ENCODE measurements around the gene ZNF678. TPM values are rescaled to one million over a fixed set of nuclear protein-coding genes. Genes with fewer than 3 reads are reported as not detected.
"Not testable (repeated sequence)": the region's sequence is repeated elsewhere in the genome, so short reads cannot be mapped to it uniquely, and the experiment has no call there.

Gene ZNF678
- total and polyA plus RNA-seq, 7 experiments from 2014 or later, result 3.2 to 8.3 (median 7.1) TPM

DNA sequence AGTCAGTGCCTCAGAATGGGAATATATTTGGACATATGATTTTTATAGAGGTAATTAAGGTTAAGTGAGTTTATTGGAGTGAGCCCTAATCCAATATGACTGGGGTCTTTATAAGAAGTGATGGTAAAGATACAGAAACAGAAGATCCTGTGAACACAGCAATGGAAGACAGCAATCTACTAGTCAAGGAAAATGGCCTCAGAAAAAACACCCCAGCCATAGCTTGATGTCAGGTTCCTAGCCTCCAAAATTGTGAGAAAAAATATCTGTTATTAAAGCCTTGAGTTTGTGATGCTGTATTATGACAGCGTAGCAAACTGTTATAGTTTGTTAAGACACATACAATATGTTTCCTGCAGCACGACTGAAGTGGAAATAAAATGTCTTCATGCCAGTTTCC, 99.6 kb downstream of the ZNF678 start:
- H3K4me3 ChIP-seq (ENCODE audit: low read length), result no peak overlapping the region
- intact Hi-C loops (cut with micrococcal nuclease), result no loop called here
- Mint-ChIP-seq H3K9me3 (peaks cover 0 to 98% (median 82%) of the 10 kb centered on the region in 11 donors), H3K27ac (no peak overlapping the region), H3K4me1 (no peaks in the 10 kb centered on the region), H3K36me3 (peaks cover 0 to 64% (median 40%) of the 10 kb centered on the region in 5 donors), H3K4me3 (no peak overlapping the region), H3K27me3 (no peaks in the 10 kb centered on the region)
- DNase-seq (no peak), ATAC-seq (no peak)
- no peak overlapping the region for H3K27ac ChIP-seq (ENCODE audit: low read depth, low read length)
- CTCF ChIA-PET, result no interaction called here
- H3K27me3 ChIP-seq (ENCODE audit: control insufficient read depth in 2 of 2, insufficient read depth in 2 of 2, low read length in 2 of 2), result no peaks in the 10 kb centered on the region
- POLR2A ChIA-PET, result no interaction called here
- H3K4me1 ChIP-seq (ENCODE audit: control insufficient read depth in 2 of 2, insufficient read depth in 2 of 2, low read length in 2 of 2), result no peaks in the 10 kb centered on the region
- no peaks in the 10 kb centered on the region for H3K36me3 ChIP-seq (ENCODE audit: control insufficient read depth in 2 of 3, insufficient read depth in 3 of 3, low read length in 3 of 3)
- peaks cover 11 to 87% (median 35%) of the 10 kb centered on the region in 3 experiments for H3K9me3 ChIP-seq (ENCODE audit: control insufficient read depth in 2 of 3, low read length in 3 of 3)

GRCh38 chr1:227666286-227666685, 102.9 kb downstream of the ZNF678 start:
- peaks cover 7 to 99% (median 28%) of the 10 kb centered on the region in 3 experiments for H3K9me3 ChIP-seq (ENCODE audit: control insufficient read depth in 2 of 3, low read length in 3 of 3)
- DNase-seq, result no peak
- no peak overlapping the region for H3K27ac ChIP-seq (ENCODE audit: low read depth, low read length)
- H3K27me3 Mint-ChIP-seq, result peaks cover 0 to 1% (median 0%) of the 10 kb centered on the region in 5 donors
- H3K27ac Mint-ChIP-seq, result no peak overlapping the region
- no peak overlapping the region for H3K4me3 ChIP-seq (ENCODE audit: low read length)
- no peaks in the 10 kb centered on the region for H3K4me1 Mint-ChIP-seq
- intact Hi-C loops (cut with micrococcal nuclease), result no loop called here
- H3K27me3 ChIP-seq (ENCODE audit: control insufficient read depth in 2 of 2, insufficient read depth in 2 of 2, low read length in 2 of 2), result no peaks in the 10 kb centered on the region
- H3K36me3 ChIP-seq (ENCODE audit: control insufficient read depth in 2 of 3, insufficient read depth in 3 of 3, low read length in 3 of 3), result no peaks in the 10 kb centered on the region
- H3K4me1 ChIP-seq (ENCODE audit: control insufficient read depth in 2 of 2, insufficient read depth in 2 of 2, low read length in 2 of 2), result no peaks in the 10 kb centered on the region
- ChIA-PET CTCF (no interaction called here), POLR2A (no interaction called here)
- ATAC-seq, result no peak
- H3K4me3 Mint-ChIP-seq, result no peak overlapping the region
- H3K9me3 Mint-ChIP-seq, result peaks cover 1 to 100% (median 81%) of the 10 kb centered on the region in 11 donors
- H3K36me3 Mint-ChIP-seq, result peaks cover 3 to 60% (median 18%) of the 10 kb centered on the region in 5 donors

- no peak overlapping the region for H3K4me3 Mint-ChIP-seq
- CTCF ChIA-PET, result no interaction called here
- H3K27me3 Mint-ChIP-seq, result peaks cover 0 to 8% (median 0%) of the 10 kb centered on the region in 5 donors
- Histone ChIP-seq H3K4me3 (ENCODE audit: low read length) (no peak overlapping the region), H3K4me1 (ENCODE audit: control insufficient read depth in 2 of 2, insufficient read depth in 2 of 2, low read length in 2 of 2) (no peaks in the 10 kb centered on the region), H3K9me3 (ENCODE audit: control insufficient read depth in 2 of 3, low read length in 3 of 3) (peaks cover 0 to 81% (median 9%) of the 10 kb centered on the region in 3 experiments), H3K27me3 (ENCODE audit: control insufficient read depth in 2 of 2, insufficient read depth in 2 of 2, low read length in 2 of 2) (no peaks in the 10 kb centered on the region), H3K36me3 (ENCODE audit: control insufficient read depth in 2 of 3, insufficient read depth in 3 of 3, low read length in 3 of 3) (no peaks in the 10 kb centered on the region), H3K27ac (ENCODE audit: low read depth, low read length) (no peak overlapping the region)
- H3K4me1 Mint-ChIP-seq, result no peaks in the 10 kb centered on the region
- POLR2A ChIA-PET, result no interaction called here
- H3K9me3 Mint-ChIP-seq, result peaks cover 22 to 94% (median 63%) of the 10 kb centered on the region in 11 donors
- H3K36me3 Mint-ChIP-seq, result peaks cover 2 to 61% (median 24%) of the 10 kb centered on the region in 5 donors
- intact Hi-C loops (cut with micrococcal nuclease), result no loop called here
- H3K27ac Mint-ChIP-seq, result no peak overlapping the region
- ATAC-seq, result no peak
- DNase-seq, result no peak
Measured at GRCh38 chr1:227673441-227673840, 110.1 kb downstream of the ZNF678 start.

DNA sequence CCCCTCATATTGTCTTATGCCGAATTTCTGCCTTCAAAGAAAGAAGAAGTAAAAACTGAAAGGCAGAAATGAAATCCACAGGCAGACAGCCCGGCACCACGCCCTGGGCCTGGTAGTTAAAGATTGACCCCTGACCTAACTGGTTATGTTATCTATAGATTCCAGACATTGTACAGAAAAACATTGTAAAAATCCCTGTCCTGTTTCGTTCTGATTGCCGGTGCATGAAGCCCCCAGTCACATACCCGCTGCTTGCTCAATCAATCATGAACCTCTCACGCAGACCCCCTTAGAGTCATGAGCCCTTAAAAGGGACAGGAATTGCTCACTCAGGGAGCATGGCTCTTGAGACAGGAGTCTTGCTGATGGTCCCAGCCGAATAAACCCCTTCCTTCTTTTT, 122.5 kb downstream of the ZNF678 start:
- ATAC-seq (no peak), DNase-seq (no peak)
- Histone ChIP-seq H3K27ac (ENCODE audit: low read depth, low read length) (no peak overlapping the region), H3K9me3 (ENCODE audit: control insufficient read depth in 2 of 3, low read length in 3 of 3) (peaks cover 0 to 40% (median 0%) of the 10 kb centered on the region in 3 experiments), H3K27me3 (ENCODE audit: control insufficient read depth in 2 of 2, insufficient read depth in 2 of 2, low read length in 2 of 2) (no peaks in the 10 kb centered on the region), H3K36me3 (ENCODE audit: control insufficient read depth in 2 of 3, insufficient read depth in 3 of 3, low read length in 3 of 3) (no peaks in the 10 kb centered on the region), H3K4me3 (ENCODE audit: low read length) (no peak overlapping the region), H3K4me1 (ENCODE audit: control insufficient read depth in 2 of 2, insufficient read depth in 2 of 2, low read length in 2 of 2) (no peaks in the 10 kb centered on the region)
- Mint-ChIP-seq H3K4me3 (no peak overlapping the region), H3K9me3 (peaks cover 18 to 95% (median 61%) of the 10 kb centered on the region in 11 donors), H3K27me3 (peaks cover 0 to 4% (median 0%) of the 10 kb centered on the region in 5 donors), H3K36me3 (peaks cover 0 to 37% (median 7%) of the 10 kb centered on the region in 5 donors), H3K27ac (no peak overlapping the region), H3K4me1 (no peaks in the 10 kb centered on the region)
- intact Hi-C loops (cut with micrococcal nuclease), result no loop called here
- CTCF ChIA-PET, result no interaction called here
- POLR2A ChIA-PET, result no interaction called here

DNA sequence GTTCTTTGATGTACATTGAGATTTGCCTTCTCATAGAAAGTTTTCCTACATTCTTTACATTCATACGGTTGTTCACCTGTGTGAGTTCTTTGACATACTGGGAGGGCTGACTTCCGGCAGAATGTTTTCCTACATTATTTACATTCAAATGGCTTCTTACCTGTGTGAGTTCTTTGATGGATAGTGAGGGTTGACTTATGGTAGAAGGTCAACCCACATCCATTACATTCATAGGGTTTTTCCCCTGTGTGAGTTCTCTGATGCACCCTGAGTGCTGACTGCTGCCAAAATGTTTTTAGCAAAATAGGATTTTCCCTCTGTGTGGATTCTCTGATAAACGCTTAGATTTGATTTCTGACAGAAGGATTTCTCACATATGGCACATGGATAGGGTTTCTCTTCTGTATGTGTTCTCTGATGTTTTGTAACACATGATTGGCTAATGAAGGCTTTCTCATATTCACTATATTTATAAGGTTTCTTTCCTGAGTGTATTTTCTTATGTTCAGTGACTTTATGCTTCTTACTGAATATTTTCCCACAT, 134.0 kb downstream of the ZNF678 start:
- H3K4me3 Mint-ChIP-seq, result no peak overlapping the region
- Histone ChIP-seq H3K27me3 (ENCODE audit: control insufficient read depth in 2 of 2, insufficient read depth in 2 of 2, low read length in 2 of 2) (no peaks in the 10 kb centered on the region), H3K27ac (ENCODE audit: low read depth, low read length) (no peak overlapping the region), H3K4me3 (ENCODE audit: low read length) (no peak overlapping the region), H3K4me1 (ENCODE audit: control insufficient read depth in 2 of 2, insufficient read depth in 2 of 2, low read length in 2 of 2) (no peaks in the 10 kb centered on the region), H3K36me3 (ENCODE audit: control insufficient read depth in 2 of 3, insufficient read depth in 3 of 3, low read length in 3 of 3) (no peaks in the 10 kb centered on the region), H3K9me3 (ENCODE audit: control insufficient read depth in 2 of 3, low read length in 3 of 3) (peaks cover 0 to 39% (median 0%) of the 10 kb centered on the region in 3 experiments)
- no peaks in the 10 kb centered on the region for H3K4me1 Mint-ChIP-seq
- H3K36me3 Mint-ChIP-seq, result peaks cover 0 to 41% (median 21%) of the 10 kb centered on the region in 5 donors
- POLR2A ChIA-PET, result no interaction called here
- H3K27me3 Mint-ChIP-seq, result peaks cover 0 to 52% (median 19%) of the 10 kb centered on the region in 5 donors
- intact Hi-C loops (cut with micrococcal nuclease), result no loop called here
- peaks cover 0 to 77% (median 43%) of the 10 kb centered on the region in 11 donors for H3K9me3 Mint-ChIP-seq
- CTCF ChIA-PET, result no interaction called here
- DNase-seq, result no peak
- no peak overlapping the region for H3K27ac Mint-ChIP-seq
- ATAC-seq, result no peak

DNA sequence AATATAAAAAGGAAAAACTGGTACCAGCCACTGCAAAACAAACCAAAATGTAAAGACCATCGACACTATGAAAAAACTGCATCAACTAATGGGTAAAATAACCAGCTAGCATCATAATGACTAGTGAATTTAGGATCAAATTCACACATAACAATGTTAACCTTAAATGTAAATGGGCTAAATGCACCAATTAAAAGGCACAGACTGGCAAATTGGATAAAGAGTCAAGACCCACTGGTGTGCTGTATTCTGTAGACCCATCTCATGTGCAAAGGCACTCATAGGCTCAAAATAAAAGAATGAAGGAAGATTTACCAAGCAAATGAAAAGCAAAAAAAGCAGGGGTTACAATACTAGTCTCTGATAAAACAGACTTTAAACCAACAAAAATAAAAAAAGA, 138.3 kb downstream of the ZNF678 start:
- DNase-seq; ATAC-seq; H3K36me3 ChIP-seq (ENCODE audit: control insufficient read depth in 2 of 3, insufficient read depth in 3 of 3, low read length in 3 of 3); H3K4me3 Mint-ChIP-seq; CTCF ChIA-PET; H3K4me1 Mint-ChIP-seq; H3K27me3 ChIP-seq (ENCODE audit: control insufficient read depth in 2 of 2, insufficient read depth in 2 of 2, low read length in 2 of 2); POLR2A ChIA-PET; H3K27ac Mint-ChIP-seq; H3K27ac ChIP-seq (ENCODE audit: low read depth, low read length); H3K4me1 ChIP-seq (ENCODE audit: control insufficient read depth in 2 of 2, insufficient read depth in 2 of 2, low read length in 2 of 2); H3K4me3 ChIP-seq (ENCODE audit: low read length); intact Hi-C loops (cut with micrococcal nuclease): not testable (repeated sequence)
- H3K9me3 ChIP-seq (ENCODE audit: control insufficient read depth in 2 of 3, low read length in 3 of 3), result peaks cover 0 to 20% (median 0%) of the 10 kb centered on the region in 3 experiments
- Mint-ChIP-seq H3K27me3 (peaks cover 0 to 33% (median 17%) of the 10 kb centered on the region in 5 donors), H3K9me3 (peaks cover 3 to 72% (median 45%) of the 10 kb centered on the region in 11 donors), H3K36me3 (peaks cover 1 to 43% (median 16%) of the 10 kb centered on the region in 5 donors)

GRCh38 chr1:227707846-227708245, 144.5 kb downstream of the ZNF678 start:
- no peak for ATAC-seq
- H3K27me3 ChIP-seq (ENCODE audit: control insufficient read depth in 2 of 2, insufficient read depth in 2 of 2, low read length in 2 of 2), result no peaks in the 10 kb centered on the region
- H3K4me1 ChIP-seq (ENCODE audit: control insufficient read depth in 2 of 2, insufficient read depth in 2 of 2, low read length in 2 of 2), result peaks cover 0 to 7% of the 10 kb centered on the region in 2 donors
- no peak overlapping the region for H3K27ac ChIP-seq (ENCODE audit: low read depth, low read length)
- POLR2A ChIA-PET, result no interaction called here
- Mint-ChIP-seq H3K36me3 (peaks cover 0 to 28% (median 6%) of the 10 kb centered on the region in 5 donors), H3K27ac (peak overlapping the region in 3 of 9 donors; percentile 20 to 53 (median 37)), H3K4me3 (peak overlapping the region in 8 of 10 donors; percentile 17 to 65 (median 44)), H3K9me3 (peaks cover 3 to 66% (median 30%) of the 10 kb centered on the region in 11 donors), H3K27me3 (peaks cover 0 to 13% (median 0%) of the 10 kb centered on the region in 5 donors), H3K4me1 (peaks cover 4 to 12% (median 8%) of the 10 kb centered on the region in 7 donors)
- CTCF ChIA-PET, result no interaction called here
- no peaks in the 10 kb centered on the region for H3K36me3 ChIP-seq (ENCODE audit: control insufficient read depth in 2 of 3, insufficient read depth in 3 of 3, low read length in 3 of 3)
- intact Hi-C loops (cut with micrococcal nuclease), result no loop called here
- DNase-seq, result no peak
- H3K9me3 ChIP-seq (ENCODE audit: control insufficient read depth in 2 of 3, low read length in 3 of 3), result no peaks in the 10 kb centered on the region
- no peak overlapping the region for H3K4me3 ChIP-seq (ENCODE audit: low read length)
